SK-N-SH (cell line): Measurements from ENCODE around the gene SPTB.

Experiments
- CTCF ChIP-seq: fragments of 200-600 bp; sonication (generic); IDR thresholded peaks from 2 replicates; pipeline ENCODE4 v1.6.1; 2017; ENCODE audit warnings: antibody characterized with exemption, mild to moderate bottlenecking, moderate library complexity
- EP300 ChIP-seq, 2 experiments: IDR thresholded peaks; 2 replicates each; pipeline versions ENCODE4 v1.4.0 to v1.6.1; 2012; ENCODE audit warnings: borderline replicate concordance in 1 of 2, low read depth in 1 of 2, low read length in 1 of 2
- FOXM1 ChIP-seq: IDR thresholded peaks from 2 replicates; pipeline ENCODE4 v1.4.0; 2012; ENCODE audit warnings: low read depth, mild to moderate bottlenecking
- MAX ChIP-seq: IDR thresholded peaks from 2 replicates; pipeline ENCODE4 v1.4.0; 2012; ENCODE audit warnings: low read depth
- POLR2AphosphoS5 ChIP-seq: IDR thresholded peaks from 2 replicates; pipeline ENCODE4 v1.6.1; 2012; ENCODE audit warnings: low read depth, low read length
- REST ChIP-seq: IDR thresholded peaks from 2 replicates; pipeline ENCODE4 v1.6.1; 2012; ENCODE audit warnings: mild to moderate bottlenecking, low read depth, low read length, moderate library complexity
- RFX5 ChIP-seq: IDR thresholded peaks from 2 replicates; pipeline ENCODE4 v1.6.1; 2012; ENCODE audit warnings: mild to moderate bottlenecking, improper control_type of control experiment, low read length
- SIN3A ChIP-seq: IDR thresholded peaks from 2 replicates; pipeline ENCODE4 v1.6.1; 2012; ENCODE audit warnings: low read depth, mild to moderate bottlenecking, low read length, moderate library complexity, borderline replicate concordance
- SMC3 ChIP-seq: IDR thresholded peaks from 2 replicates; pipeline ENCODE4 v1.6.1; 2012; ENCODE audit warnings: low read depth, low read length, improper control_type of control experiment

GRCh38 chr14:64752909-64753308 lies 126.8 kb downstream of the SPTB start:
- TF ChIP-seq RFX5 (no peak), CTCF (no peak), SMC3 (no peak), EP300 (IDR thresholded peaks at IDR 0.05; ENCODE audit: borderline replicate concordance in 1 of 2, low read depth in 1 of 2, low read length in 1 of 2) (no peak), POLR2AphosphoS5 (no peak), REST (no peak), FOXM1 (no peak), MAX (no peak), SIN3A (no peak)
